ENCODE data around the gene MUCL3.
"Not testable (repeated sequence)": the region's sequence is repeated elsewhere in the genome, so short reads cannot be mapped to it uniquely, and the experiment has no call there.

Gene MUCL3

GRCh38 chr6:30901436-30901835, 39.3 kb upstream of the MUCL3 start:
- no peak for TF ChIP-seq CTCF (IDR thresholded peaks at IDR 0.05; ENCODE audit: insufficient read depth, low read depth, low read length, missing control alignments)
- H3K4me3 ChIP-seq (ENCODE audit: low read length): no peak overlapping the region
- no peak for DNase-seq (ENCODE audit: low read depth)

- not testable (repeated sequence) for H3K4me3 ChIP-seq (ENCODE audit: low read length)
- DNase-seq (ENCODE audit: low read depth): peak; percentile 76
Measured at GRCh38 chr6:30902196-30902595, 38.6 kb upstream of the MUCL3 start.

GRCh38 chr6:30902709-30903108, 38.1 kb upstream of the MUCL3 start:
- no peak overlapping the region for H3K4me3 ChIP-seq (ENCODE audit: low read length)
- no peak for DNase-seq (ENCODE audit: low read depth)
- TF ChIP-seq CTCF (IDR thresholded peaks at IDR 0.05; ENCODE audit: insufficient read depth, low read depth, low read length, missing control alignments): no peak

- no peak for TF ChIP-seq CTCF (IDR thresholded peaks at IDR 0.05; ENCODE audit: insufficient read depth, low read depth, low read length, missing control alignments)
- DNase-seq (ENCODE audit: low read depth): no peak
- no peak overlapping the region for H3K4me3 ChIP-seq (ENCODE audit: low read length)
Measured at GRCh38 chr6:30903236-30903635, 37.5 kb upstream of the MUCL3 start.

GRCh38 chr6:30907290-30907757, 33.4 kb upstream of the MUCL3 start:
- peak overlapping the region; percentile 97 for H3K4me3 ChIP-seq (ENCODE audit: low read length)
- DNase-seq (ENCODE audit: low read depth): not testable (repeated sequence)

- DNase-seq (ENCODE audit: low read depth): peak; percentile 100
- H3K4me3 ChIP-seq (ENCODE audit: low read length): peak within 1 kb of the TSS; percentile 97
- TF ChIP-seq CTCF (IDR thresholded peaks at IDR 0.05; ENCODE audit: insufficient read depth, low read depth, low read length, missing control alignments): no peak
Measured at GRCh38 chr6:30907758-30908591, 32.8 kb upstream of the MUCL3 start, which contains the start of gene GTF2H4. Gene GTF2H4, plus strand, starts transcription at chr6:30908207.

- DNase-seq (ENCODE audit: low read depth): no peak
- TF ChIP-seq CTCF (IDR thresholded peaks at IDR 0.05; ENCODE audit: insufficient read depth, low read depth, low read length, missing control alignments): no peak
- H3K4me3 ChIP-seq (ENCODE audit: low read length): peak overlapping the region; percentile 97
Measured at GRCh38 chr6:30908700-30909099, 32.1 kb upstream of the MUCL3 start.

- not testable (repeated sequence) for DNase-seq (ENCODE audit: low read depth); H3K4me3 ChIP-seq (ENCODE audit: low read length)
Measured at GRCh38 chr6:30910473-30910872, 30.3 kb upstream of the MUCL3 start.

Measured in epithelial cell of esophagus (primary cell).